HG02610 (cell line): ENCODE results near the gene GABBR2.

Experiments
- ATAC-seq: cut with Tn5 transposase; IDR thresholded peaks from one replicate; pipeline ENCODE4 v1.9.1; 2021; ENCODE audit warnings: mild to moderate bottlenecking, moderate library complexity; ENCODE audit not compliant: unreplicated experiment

The GABBR2 gene

GRCh38 chr9:98416294-98417248 is 292.2 kb downstream of the GABBR2 start:
- ATAC-seq: no peak

GRCh38 chr9:98415782-98416181 is 293.0 kb downstream of the GABBR2 start:
- ATAC-seq: no peak

- ATAC-seq: no peak
Observed at GRCh38 chr9:98413084-98413483, 295.7 kb downstream of the GABBR2 start.

- no peak for ATAC-seq
Observed at GRCh38 chr9:98412101-98412842, 296.5 kb downstream of the GABBR2 start.

GRCh38 chr9:98410185-98410697 is 298.5 kb downstream of the GABBR2 start:
- no peak for ATAC-seq

- no peak for ATAC-seq
Observed at GRCh38 chr9:98409719-98410118, 299.0 kb downstream of the GABBR2 start.

GRCh38 chr9:98406469-98406868 is 302.3 kb downstream of the GABBR2 start:
- no peak for ATAC-seq

- no peak for ATAC-seq
Observed at GRCh38 chr9:98404237-98404636, 304.5 kb downstream of the GABBR2 start.

GRCh38 chr9:98403715-98404114 is 305.0 kb downstream of the GABBR2 start:
- ATAC-seq: no peak

GRCh38 chr9:98402019-98402840 is 306.5 kb downstream of the GABBR2 start:
- ATAC-seq: no peak

- ATAC-seq: no peak
Observed at GRCh38 chr9:98401140-98402018, 307.4 kb downstream of the GABBR2 start.

- no peak for ATAC-seq
Observed at GRCh38 chr9:98399950-98400683, 308.6 kb downstream of the GABBR2 start.

- no peak for ATAC-seq
Observed at GRCh38 chr9:98396656-98397055, 312.1 kb downstream of the GABBR2 start.

- ATAC-seq: no peak
Observed at GRCh38 chr9:98396236-98396635, 312.5 kb downstream of the GABBR2 start.

- ATAC-seq: no peak
Observed at GRCh38 chr9:98391867-98392266, 316.9 kb downstream of the GABBR2 start.

GRCh38 chr9:98391406-98391805 is 317.3 kb downstream of the GABBR2 start:
- no peak for ATAC-seq

GRCh38 chr9:98385751-98386150 is 323.0 kb downstream of the GABBR2 start:
- ATAC-seq: peak; percentile 53

GRCh38 chr9:98383758-98384157 is 325.0 kb downstream of the GABBR2 start:
- no peak for ATAC-seq
